Stimulated activated CD8-positive, alpha-beta memory T cell treated with anti-CD3 and anti-CD28 coated beads, Interleukin-15, amount 100 ng/mL, for 48 hours (primary cell): ENCODE results near the gene CDK3.

ENCODE experiments used
- DNase-seq, 2 donors: peaks; one replicate each; pipeline ENCODE4 v3.0.0-alpha.2; 2020; ENCODE audit warnings: low read depth in 2 of 2

The CDK3 gene

GRCh38 chr17:76014100-76014924 lies 13.7 kb downstream of the CDK3 start:
- peak; percentile 62 to 63 for DNase-seq

- no peak for DNase-seq
These were observed 14.2 kb downstream of the CDK3 start for GRCh38 chr17:76014925-76015261.

GRCh38 chr17:76017481-76018339 lies 17.1 kb downstream of the CDK3 start:
- DNase-seq, result no peak

GRCh38 chr17:76018340-76018680 lies 17.7 kb downstream of the CDK3 start:
- no peak for DNase-seq

GRCh38 chr17:76018801-76019200 lies 18.1 kb downstream of the CDK3 start:
- no peak for DNase-seq

- DNase-seq, result no peak
These were observed 19.3 kb downstream of the CDK3 start for GRCh38 chr17:76019833-76020467.

- no peak for DNase-seq
These were observed 21.6 kb downstream of the CDK3 start for GRCh38 chr17:76022285-76022684.

GRCh38 chr17:76022973-76023899 lies 22.6 kb downstream of the CDK3 start:
- no peak for DNase-seq

GRCh38 chr17:76023900-76024237 lies 23.2 kb downstream of the CDK3 start:
- no peak for DNase-seq

- DNase-seq, result no peak
These were observed 23.7 kb downstream of the CDK3 start for GRCh38 chr17:76024353-76024752.

GRCh38 chr17:76025294-76025693 lies 24.6 kb downstream of the CDK3 start:
- DNase-seq, result no peak

- DNase-seq, result no peak
These were observed 26.1 kb downstream of the CDK3 start for GRCh38 chr17:76026714-76027158.

GRCh38 chr17:76027159-76027839 lies 26.6 kb downstream of the CDK3 start, which contains the start of gene EVPL:
EVPL (minus strand) TSS chr17:76027306; CDS start chr17:76027198, 108 bp downstream.
- DNase-seq, result no peak

GRCh38 chr17:76032073-76032779 lies 31.6 kb downstream of the CDK3 start:
- DNase-seq, result no peak

- no peak for DNase-seq
These were observed 32.1 kb downstream of the CDK3 start for GRCh38 chr17:76032780-76033108.

- no peak for DNase-seq
These were observed 32.5 kb downstream of the CDK3 start for GRCh38 chr17:76033139-76033538.

GRCh38 chr17:76034428-76035350 lies 34.0 kb downstream of the CDK3 start:
- no peak for DNase-seq

- no peak for DNase-seq
These were observed 36.0 kb downstream of the CDK3 start for GRCh38 chr17:76036497-76037261.

GRCh38 chr17:76038050-76038449 lies 37.4 kb downstream of the CDK3 start:
- DNase-seq, result no peak
